ENCODE measurements around the gene MIX23. TPM values are rescaled to one million over a fixed set of nuclear protein-coding genes. Genes with fewer than 3 reads are reported as not detected.

Gene MIX23
- total RNA-seq, 1 experiment from 2014 or later: 39.6 TPM

DNA sequence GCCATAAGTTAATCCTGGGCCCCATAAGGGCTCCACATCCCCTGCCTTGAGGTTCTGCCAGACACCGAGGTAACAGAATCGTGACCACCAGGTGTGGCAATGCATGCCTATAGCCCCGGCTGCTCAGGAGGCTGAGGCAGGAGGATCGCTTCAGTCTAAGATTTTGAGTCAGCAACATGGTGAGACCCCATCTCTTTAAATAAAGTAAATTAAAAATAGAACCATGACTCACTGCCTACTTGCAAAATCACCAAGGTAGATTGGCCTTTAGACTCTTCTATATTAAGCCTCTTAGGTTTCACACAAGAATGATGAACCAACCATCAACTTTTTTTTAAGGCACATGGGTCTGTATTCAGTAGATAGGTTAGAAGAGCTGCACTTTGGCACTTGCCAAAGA lies 23.2 kb upstream of the MIX23 start:
- Mint-ChIP-seq H3K4me3 (ENCODE audit: low read depth, unreplicated experiment) (no peak overlapping the region), H3K9me3 (ENCODE audit: low read depth, unreplicated experiment) (no peaks in the 10 kb centered on the region), H3K27ac (ENCODE audit: unreplicated experiment) (no peak overlapping the region), H3K27me3 (ENCODE audit: unreplicated experiment) (no peaks in the 10 kb centered on the region), H3K36me3 (ENCODE audit: insufficient read depth, unreplicated experiment) (no peaks in the 10 kb centered on the region), H3K4me1 (ENCODE audit: low read depth, unreplicated experiment) (no peaks in the 10 kb centered on the region)
- no peak for DNase-seq
- CTCF ChIA-PET: no interaction called here
- TF ChIP-seq, protein P1, sequence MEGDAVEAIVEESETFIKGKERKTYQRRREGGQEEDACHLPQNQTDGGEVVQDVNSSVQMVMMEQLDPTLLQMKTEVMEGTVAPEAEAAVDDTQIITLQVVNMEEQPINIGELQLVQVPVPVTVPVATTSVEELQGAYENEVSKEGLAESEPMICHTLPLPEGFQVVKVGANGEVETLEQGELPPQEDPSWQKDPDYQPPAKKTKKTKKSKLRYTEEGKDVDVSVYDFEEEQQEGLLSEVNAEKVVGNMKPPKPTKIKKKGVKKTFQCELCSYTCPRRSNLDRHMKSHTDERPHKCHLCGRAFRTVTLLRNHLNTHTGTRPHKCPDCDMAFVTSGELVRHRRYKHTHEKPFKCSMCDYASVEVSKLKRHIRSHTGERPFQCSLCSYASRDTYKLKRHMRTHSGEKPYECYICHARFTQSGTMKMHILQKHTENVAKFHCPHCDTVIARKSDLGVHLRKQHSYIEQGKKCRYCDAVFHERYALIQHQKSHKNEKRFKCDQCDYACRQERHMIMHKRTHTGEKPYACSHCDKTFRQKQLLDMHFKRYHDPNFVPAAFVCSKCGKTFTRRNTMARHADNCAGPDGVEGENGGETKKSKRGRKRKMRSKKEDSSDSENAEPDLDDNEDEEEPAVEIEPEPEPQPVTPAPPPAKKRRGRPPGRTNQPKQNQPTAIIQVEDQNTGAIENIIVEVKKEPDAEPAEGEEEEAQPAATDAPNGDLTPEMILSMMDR (IDR thresholded peaks at IDR 0.05; ENCODE audit: unreplicated experiment): no peak
- BruUV-seq (replicated peaks): no TSS peak
- intact Hi-C loops (cut with micrococcal nuclease; ENCODE audit: unreplicated experiment): no loop called here

DNA sequence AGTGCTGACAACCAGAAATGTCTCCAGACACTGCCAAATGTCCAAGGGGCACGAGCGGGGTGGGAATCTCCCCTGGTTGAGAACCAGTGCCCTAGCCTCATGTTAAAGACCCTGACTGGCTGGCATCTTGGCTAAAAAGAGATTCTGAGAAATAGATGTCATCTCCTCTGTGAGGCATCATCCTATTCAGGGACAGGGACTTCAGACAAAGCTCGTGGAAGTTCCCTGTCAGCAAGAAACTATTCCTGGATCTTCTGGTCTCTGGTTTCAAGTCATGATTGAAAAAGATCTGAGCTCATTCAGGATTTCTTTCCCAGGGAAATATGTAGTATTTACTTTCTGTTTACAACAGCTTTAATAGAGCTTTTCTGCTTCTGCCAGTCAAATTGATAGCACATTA lies 22.0 kb upstream of the MIX23 start:
- intact Hi-C loops (cut with micrococcal nuclease; ENCODE audit: unreplicated experiment): no loop called here
- no peak for DNase-seq
- Mint-ChIP-seq H3K27me3 (ENCODE audit: unreplicated experiment) (no peaks in the 10 kb centered on the region), H3K4me3 (ENCODE audit: low read depth, unreplicated experiment) (no peak overlapping the region), H3K27ac (ENCODE audit: unreplicated experiment) (no peak overlapping the region), H3K4me1 (ENCODE audit: low read depth, unreplicated experiment) (no peaks in the 10 kb centered on the region), H3K9me3 (ENCODE audit: low read depth, unreplicated experiment) (no peaks in the 10 kb centered on the region), H3K36me3 (ENCODE audit: insufficient read depth, unreplicated experiment) (no peaks in the 10 kb centered on the region)
- CTCF ChIA-PET: no interaction called here
- TF ChIP-seq, protein P1 (IDR thresholded peaks at IDR 0.05; ENCODE audit: unreplicated experiment): no peak
- BruUV-seq (replicated peaks): no TSS peak

- intact Hi-C loops (cut with micrococcal nuclease; ENCODE audit: unreplicated experiment): no loop called here
- Mint-ChIP-seq H3K4me3 (ENCODE audit: low read depth, unreplicated experiment) (no peak overlapping the region), H3K4me1 (ENCODE audit: low read depth, unreplicated experiment) (no peaks in the 10 kb centered on the region), H3K27ac (ENCODE audit: unreplicated experiment) (no peak overlapping the region), H3K9me3 (ENCODE audit: low read depth, unreplicated experiment) (no peaks in the 10 kb centered on the region), H3K27me3 (ENCODE audit: unreplicated experiment) (no peaks in the 10 kb centered on the region), H3K36me3 (ENCODE audit: insufficient read depth, unreplicated experiment) (no peaks in the 10 kb centered on the region)
- CTCF ChIA-PET: no interaction called here
- TF ChIP-seq, protein P1 (IDR thresholded peaks at IDR 0.05; ENCODE audit: unreplicated experiment): no peak
- no peak for DNase-seq
- no TSS peak for BruUV-seq (replicated peaks)
Measured at GRCh38 chr3:122403489-122403888, 20.5 kb upstream of the MIX23 start.

- H3K4me3 Mint-ChIP-seq (ENCODE audit: low read depth, unreplicated experiment): no peak overlapping the region
- H3K27me3 Mint-ChIP-seq (ENCODE audit: unreplicated experiment): no peaks in the 10 kb centered on the region
- DNase-seq: no peak
- no TSS peak for BruUV-seq (replicated peaks)
- intact Hi-C loops (cut with micrococcal nuclease; ENCODE audit: unreplicated experiment): no loop called here
- no peak overlapping the region for H3K27ac Mint-ChIP-seq (ENCODE audit: unreplicated experiment)
- no peaks in the 10 kb centered on the region for H3K9me3 Mint-ChIP-seq (ENCODE audit: low read depth, unreplicated experiment)
- CTCF ChIA-PET: no interaction called here
- TF ChIP-seq, protein P1 (IDR thresholded peaks at IDR 0.05; ENCODE audit: unreplicated experiment): no peak
- no peaks in the 10 kb centered on the region for H3K36me3 Mint-ChIP-seq (ENCODE audit: insufficient read depth, unreplicated experiment)
- H3K4me1 Mint-ChIP-seq (ENCODE audit: low read depth, unreplicated experiment): no peaks in the 10 kb centered on the region
Measured at GRCh38 chr3:122398920-122399319, 15.9 kb upstream of the MIX23 start.

DNA sequence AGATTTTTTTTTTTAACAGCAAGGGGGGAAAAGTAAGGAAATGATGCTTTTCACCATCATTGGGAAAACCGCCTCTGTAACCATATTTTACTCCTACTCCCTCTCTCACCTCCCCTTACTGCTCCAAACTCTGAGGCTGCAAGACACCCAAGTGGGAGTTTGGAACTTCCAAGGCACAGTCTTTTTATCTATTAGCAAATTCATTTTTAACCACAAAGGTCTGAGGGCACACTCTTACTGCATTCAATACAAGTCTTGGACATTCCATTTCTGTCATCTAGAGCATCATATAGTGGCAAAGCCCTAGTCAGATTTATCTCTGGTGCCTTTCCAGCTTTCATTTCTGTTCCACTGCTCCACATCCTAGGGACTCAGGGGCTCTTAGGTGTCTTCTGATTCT lies 14.2 kb upstream of the MIX23 start:
- CTCF ChIA-PET: no interaction called here
- TF ChIP-seq, protein P1 (IDR thresholded peaks at IDR 0.05; ENCODE audit: unreplicated experiment): no peak
- H3K4me3 Mint-ChIP-seq (ENCODE audit: low read depth, unreplicated experiment): no peak overlapping the region

More for the DNA sequence above, 14.2 kb upstream of the MIX23 start:
- no peaks in the 10 kb centered on the region for H3K27me3 Mint-ChIP-seq (ENCODE audit: unreplicated experiment)
- H3K9me3 Mint-ChIP-seq (ENCODE audit: low read depth, unreplicated experiment): no peaks in the 10 kb centered on the region
- H3K36me3 Mint-ChIP-seq (ENCODE audit: insufficient read depth, unreplicated experiment): no peaks in the 10 kb centered on the region
- no TSS peak for BruUV-seq (replicated peaks)
- intact Hi-C loops (cut with micrococcal nuclease; ENCODE audit: unreplicated experiment): no loop called here
- no peak overlapping the region for H3K27ac Mint-ChIP-seq (ENCODE audit: unreplicated experiment)
- DNase-seq: no peak
- no peaks in the 10 kb centered on the region for H3K4me1 Mint-ChIP-seq (ENCODE audit: low read depth, unreplicated experiment)

Measured in Calu3 (cell line).